H1 (cell line): ENCODE results near the gene KLHL26. TPM values are rescaled to one million over a fixed set of nuclear protein-coding genes. Genes with fewer than 3 reads are reported as not detected.
A peak's percentile ranks its signal among the peaks of the same experiment; 100 is the strongest.

Experiments used
- CTCF ChIA-PET: fragments of 300-600 bp; sonication (Branson Sonifier 250); formaldehyde crosslinking; loops from one replicate; lab custom pipeline; 2021; ENCODE audit not compliant: partially characterized antibody; lab: Charles Lee
- POLR2A ChIA-PET: fragments of 300-600 bp; sonication (Branson Sonifier 250); formaldehyde crosslinking; loops from one replicate; lab custom pipeline; 2021; ENCODE audit warnings: inconsistent platforms; ENCODE audit not compliant: partially characterized antibody; lab: Charles Lee
- DNase-seq, 2 experiments: peaks; one replicate each; pipeline versions ENCODE4 v3.0.0 to v3.0.0-alpha.2; 2010 to 2022; ENCODE audit warnings: low spot score in 2 of 2, low read depth in 1 of 2, mixed read lengths in 1 of 2
- FAIRE-seq: peaks from 2 replicates; lab custom pipeline; 2011; peaks lifted over from hg19 to GRCh38; lab: Jason Lieb, UNC
- H2AFZ ChIP-seq: 2 replicates; pipeline ENCODE4 v1.8.1; 2012; ENCODE audit warnings: low read length, inconsistent platforms
- H2AK5ac ChIP-seq: 2 replicates; pipeline ENCODE4 v1.6.1; 2013; ENCODE audit warnings: low read depth, low read length
- H2BK120ac ChIP-seq: replicated peaks from 2 replicates; pipeline ENCODE3; 2013; ENCODE audit warnings: low read depth, low read length, inconsistent platforms
- H2BK12ac ChIP-seq: 2 replicates; pipeline ENCODE4 v1.6.1; 2013; ENCODE audit warnings: low read depth, low read length
- H2BK15ac ChIP-seq: 2 replicates; pipeline ENCODE4 v1.6.1; 2013; ENCODE audit warnings: low read length
- H2BK20ac ChIP-seq: 2 replicates; pipeline ENCODE4 v1.6.1; 2013; ENCODE audit warnings: low read length
- H2BK5ac ChIP-seq: 2 replicates; pipeline ENCODE4 v1.6.1; 2013; ENCODE audit warnings: low read depth, low read length
- H3K14ac ChIP-seq: 2 replicates; pipeline ENCODE4 v1.6.1; 2013; ENCODE audit warnings: inconsistent platforms; ENCODE audit not compliant: insufficient read length
- H3K18ac ChIP-seq: 2 replicates; pipeline ENCODE4 v1.6.1; 2013; ENCODE audit warnings: low read length; ENCODE audit errors: extremely low read depth
- H3K23ac ChIP-seq: 2 replicates; pipeline ENCODE4 v1.6.1; 2013; ENCODE audit warnings: inconsistent platforms; ENCODE audit not compliant: insufficient read length
- H3K23me2 ChIP-seq: 2 replicates; pipeline ENCODE4 v1.6.1; 2013; ENCODE audit warnings: low read depth, low read length
- H3K27ac ChIP-seq: 2 replicates; pipeline ENCODE4 v1.6.1; 2011; ENCODE audit warnings: low read depth, low read length, inconsistent platforms
- H3K27me3 ChIP-seq, 4 experiments: replicated peaks in 1 of 4; 1 replicate in 1 of 4; 2 replicates in 3 of 4; pipeline versions ENCODE4 v1.6.1 to v1.8.1; 2011 to 2013; ENCODE audit warnings: low read length in 3 of 4, mild to moderate bottlenecking in 3 of 4, inconsistent platforms in 2 of 4, mixed read lengths in 2 of 4, moderate library complexity in 1 of 4; ENCODE audit not compliant: control insufficient read depth in 3 of 4, insufficient read depth in 3 of 4; ENCODE audit errors: extremely low read depth in 1 of 4
- H3K36me3 ChIP-seq, 4 experiments: 2 replicates each; pipeline versions ENCODE4 v1.6.1 to v1.8.1; 2011 to 2013; ENCODE audit warnings: mild to moderate bottlenecking in 4 of 4, low read length in 3 of 4, moderate library complexity in 2 of 4, control low read depth in 1 of 4, inconsistent platforms in 1 of 4; ENCODE audit not compliant: insufficient read depth in 4 of 4, control insufficient read depth in 2 of 4
- H3K4ac ChIP-seq: replicated peaks from 2 replicates; pipeline ENCODE3; 2013; ENCODE audit warnings: low read length, low read depth, mixed read lengths, inconsistent platforms; ENCODE audit not compliant: insufficient read length
- H3K4me1 ChIP-seq, 4 experiments: replicated peaks in 1 of 4; 1 replicate in 1 of 4; 2 replicates in 3 of 4; pipeline versions ENCODE4 v1.6.1 to v1.8.1; 2011 to 2013; ENCODE audit warnings: low read length in 3 of 4, inconsistent platforms in 2 of 4, mixed read lengths in 1 of 4; ENCODE audit not compliant: insufficient read depth in 4 of 4, control insufficient read depth in 3 of 4
- H3K4me2 ChIP-seq, 2 experiments: 2 replicates each; pipeline versions ENCODE4 v1.6.1 to v1.8.1; 2011 to 2013; ENCODE audit warnings: low read depth in 2 of 2, low read length in 2 of 2, control low read depth in 1 of 2, inconsistent platforms in 1 of 2, mild to moderate bottlenecking in 1 of 2; ENCODE audit not compliant: insufficient read depth in 1 of 2
- H3K4me3 ChIP-seq, 4 experiments: fragments of 200-600, 300-600 bp in 1 of 4; sonication (generic), shearing (Covaris generic), sonication (Bioruptor Twin) in 1 of 4; 2 replicates each; pipeline versions ENCODE4 v1.5.1 to v1.8.1; 2011 to 2016; ENCODE audit warnings: low read length in 4 of 4, low read depth in 3 of 4, control low read depth in 2 of 4, inconsistent platforms in 2 of 4, mild to moderate bottlenecking in 2 of 4, mixed read lengths in 1 of 4, moderate library complexity in 1 of 4; ENCODE audit not compliant: insufficient read depth in 2 of 4; ENCODE audit errors: extremely low read depth in 1 of 4
- H3K56ac ChIP-seq: replicated peaks from 2 replicates; pipeline ENCODE3; 2013; ENCODE audit warnings: low read depth, mild to moderate bottlenecking, mixed read lengths, low read length, inconsistent platforms; ENCODE audit not compliant: insufficient read length
- H3K79me1 ChIP-seq: 2 replicates; pipeline ENCODE4 v1.6.1; 2013; ENCODE audit warnings: low read depth, low read length, control low read depth
- H3K79me2 ChIP-seq, 2 experiments: 2 replicates each; pipeline versions ENCODE4 v1.6.1 to v1.8.1; 2012 to 2013; ENCODE audit warnings: low read length in 2 of 2, mild to moderate bottlenecking in 2 of 2, inconsistent platforms in 1 of 2; ENCODE audit not compliant: insufficient read depth in 2 of 2, control insufficient read depth in 1 of 2
- H3K9ac ChIP-seq, 4 experiments: replicated peaks in 1 of 4; 1 replicate in 1 of 4; 2 replicates in 3 of 4; pipeline versions ENCODE4 v1.6.1 to v1.8.1; 2011 to 2013; ENCODE audit warnings: low read depth in 3 of 4, low read length in 3 of 4, control low read depth in 2 of 4, mild to moderate bottlenecking in 2 of 4, moderate library complexity in 2 of 4, inconsistent platforms in 1 of 4; ENCODE audit errors: extremely low read depth in 1 of 4
- H3K9me3 ChIP-seq, 2 experiments: 2 replicates each; pipeline versions ENCODE4 v1.6.1 to v1.8.1; 2012 to 2013; ENCODE audit warnings: mild to moderate bottlenecking in 2 of 2, moderate library complexity in 2 of 2, control low read depth in 1 of 2, inconsistent platforms in 1 of 2, low read depth in 1 of 2, low read length in 1 of 2, mixed read lengths in 1 of 2; ENCODE audit not compliant: insufficient read depth in 2 of 2
- H4K20me1 ChIP-seq, 2 experiments: replicated peaks in 1 of 2; 2 replicates each; pipeline versions ENCODE3 to v1.8.1; 2011 to 2013; ENCODE audit warnings: inconsistent platforms in 2 of 2, low read length in 2 of 2, mild to moderate bottlenecking in 1 of 2; ENCODE audit not compliant: insufficient read depth in 2 of 2, control insufficient read depth in 1 of 2
- H4K5ac ChIP-seq: 2 replicates; pipeline ENCODE4 v1.6.1; 2013; ENCODE audit warnings: low read length, low read depth, mixed read lengths, inconsistent platforms; ENCODE audit not compliant: insufficient read length
- H4K8ac ChIP-seq: 2 replicates; pipeline ENCODE4 v1.8.0; 2013; ENCODE audit warnings: mild to moderate bottlenecking, moderate library complexity, low read length, inconsistent platforms; ENCODE audit not compliant: insufficient read depth; ENCODE audit errors: extremely low read depth
- H4K91ac ChIP-seq: replicated peaks from 2 replicates; pipeline ENCODE3; 2013; ENCODE audit warnings: low read length, mixed read lengths, inconsistent platforms; ENCODE audit not compliant: insufficient read length
- CBX8 ChIP-seq: fragments of 300-800, 300-1000 bp; sonication (generic); IDR thresholded peaks from 2 replicates; pipeline ENCODE4 v1.7.1; 2016; ENCODE audit warnings: low read depth, low read length, borderline replicate concordance
- EP300 ChIP-seq, 2 experiments: IDR thresholded peaks; 1 replicate in 1 of 2; 2 replicates in 1 of 2; pipeline ENCODE4 v1.6.1; 2011 to 2012; ENCODE audit warnings: low read depth in 2 of 2, low read length in 2 of 2, mild to moderate bottlenecking in 2 of 2, borderline replicate concordance in 1 of 2, inconsistent platforms in 1 of 2, moderate library complexity in 1 of 2
- JUND ChIP-seq: IDR thresholded peaks from 2 replicates; pipeline ENCODE4 v1.6.1; 2011; ENCODE audit warnings: mild to moderate bottlenecking, improper control_type of control experiment, low read length
- POLR2AphosphoS5 ChIP-seq: IDR thresholded peaks from 2 replicates; pipeline ENCODE4 v1.6.1; 2011; ENCODE audit warnings: low read depth, low read length
- RNF2 ChIP-seq: fragments of 200-900, 300-1000 bp; sonication (generic); IDR thresholded peaks from 2 replicates; pipeline ENCODE4 v1.7.1; 2016; ENCODE audit warnings: borderline replicate concordance, low read depth, mild to moderate bottlenecking, antibody characterized with exemption, low read length; ENCODE audit not compliant: poor library complexity, severe bottlenecking; ENCODE audit errors: missing control alignments
- RXRA ChIP-seq: IDR thresholded peaks from 2 replicates; pipeline ENCODE4 v1.6.1; 2011; ENCODE audit warnings: low read depth, mild to moderate bottlenecking, low read length, moderate library complexity; ENCODE audit not compliant: insufficient read depth
- SIN3A ChIP-seq, 2 experiments: IDR thresholded peaks in 1 of 2; conservative IDR thresholded peaks in 1 of 2; 2 replicates each; pipeline ENCODE4 v1.6.1; 2011 to 2012; ENCODE audit warnings: low read length in 2 of 2, improper control_type of control experiment in 1 of 2, low read depth in 1 of 2, mild to moderate bottlenecking in 1 of 2
- SIX5 ChIP-seq: IDR thresholded peaks from 2 replicates; pipeline ENCODE4 v1.6.1; 2011; ENCODE audit warnings: mild to moderate bottlenecking, low read depth, low read length
- SP1 ChIP-seq: IDR thresholded peaks from 2 replicates; pipeline ENCODE4 v1.6.1; 2011; ENCODE audit warnings: low read depth, low read length
- TCF12 ChIP-seq: IDR thresholded peaks from 2 replicates; pipeline ENCODE4 v1.6.1; 2011; ENCODE audit warnings: low read depth, mild to moderate bottlenecking, low read length
- WGBS, 2 experiments: shearing (Covaris generic) in 1 of 2; methylation state at CpG; one replicate each; pipeline versions ENCODE4 v1.1.6 to v1.1.7; 2013 to 2015; ENCODE audit warnings: low lambda C conversion rate in 2 of 2, mixed read lengths in 2 of 2, inconsistent platforms in 1 of 2, low coverage in 1 of 2, missing lambda C conversion rate in 1 of 2; ENCODE audit not compliant: insufficient replicate concordance in 2 of 2, insufficient coverage in 1 of 2, insufficient read length in 1 of 2; ENCODE audit errors: extremely low coverage in 1 of 2, missing lambda C conversion rate in 1 of 2; 5-methylcytosine and 5-hydroxymethylcytosine counted together
- polyA plus RNA-seq, 7 experiments: library from polyadenylated mRNA; depleted of rRNA in 3 of 7; stranded (reverse) in 5 of 7; unstranded in 2 of 7; fragments of >200 nt in 5 of 7; fragments of 200-250 nt in 2 of 7; gene quantifications; 1 replicate in 5 of 7; 2 replicates in 1 of 7; 4 replicates in 1 of 7; pipeline versions ENCODE4 v1.2.1 to v1.2.3, GENCODE V29; 2011 to 2013; ENCODE audit warnings: missing spikeins in 2 of 7, mixed read lengths in 2 of 7
- total RNA-seq: library from RNA; stranded (reverse); fragmentation: NEBNext Ultra II Directional; extraction: Animal tissue kit (Norgen Biotek cat#: 25700); gene quantifications from 2 replicates; pipeline ENCODE4 v1.2.1, GENCODE V29; 2021

The KLHL26 gene
- total and polyA plus RNA-seq, 2 of the 8 experiments (the other 6 are each of a cell fraction or from before 2014, with no cell fraction given): 2.2 to 8.8 TPM

DNA sequence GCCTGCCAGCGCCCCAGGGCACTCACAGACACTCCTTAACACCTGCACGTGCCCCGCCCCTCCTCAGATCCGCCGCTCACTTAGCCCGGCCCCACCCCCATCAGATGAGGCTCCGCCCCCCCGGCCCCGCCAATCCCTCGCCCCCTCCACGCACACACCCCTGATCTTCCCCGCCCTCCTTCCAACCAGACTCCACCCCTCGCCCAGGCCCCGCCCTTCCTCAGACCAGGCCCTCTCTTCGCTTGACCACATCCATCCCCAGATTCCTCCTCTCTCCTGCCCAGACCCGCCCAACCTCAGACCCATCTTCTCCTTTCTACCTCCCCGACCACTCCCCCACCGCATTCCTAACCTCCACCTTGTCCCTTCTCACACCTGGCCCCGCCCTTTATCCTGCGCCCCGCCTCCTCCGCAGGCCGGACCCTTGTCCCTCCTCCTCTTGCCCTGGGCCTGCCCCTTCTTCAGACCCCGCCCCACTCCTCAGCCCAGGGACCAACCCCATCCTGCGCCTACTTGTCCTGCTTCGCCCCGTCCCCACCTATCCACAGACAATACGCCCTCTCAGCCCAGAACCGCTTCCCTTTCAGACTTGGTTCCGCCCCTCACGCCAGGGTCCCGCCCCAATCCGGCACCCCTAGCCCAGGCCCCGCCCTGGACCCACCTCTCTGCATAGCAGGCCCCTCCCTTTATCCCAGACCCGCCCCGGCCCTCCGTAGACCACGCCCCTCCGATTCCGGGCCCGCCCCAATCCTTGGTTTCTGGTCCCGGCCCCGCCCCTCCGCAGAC lies 452 bp upstream of the KLHL26 start:
- peak overlapping the region; percentile 83; the same call in 1 of the 2 replicates for H2BK5ac ChIP-seq
- peak; percentile 94 to 100 for DNase-seq
- peaks cover 4 to 9% (median 4%) of the 10 kb centered on the region in 4 experiments; a peak in 5 of 7 replicates for H3K4me1 ChIP-seq
- no peak for FAIRE-seq
- H3K4me3 ChIP-seq: peak overlapping the region; percentile 42 to 100 (median 58)
- WGBS, 2 experiments: 3% methylated on average over 14 of the region's 44 CpGs; no CpG with 5 or more reads in 1 of the 2 experiments
- peaks cover 4% of the 10 kb centered on the region in 2 experiments for H3K79me2 ChIP-seq
- H3K18ac ChIP-seq: peak overlapping the region; percentile 87
- H3K36me3 ChIP-seq: no peaks in the 10 kb centered on the region
- peak overlapping the region; percentile 80; the same call in 1 of the 2 replicates for H2BK12ac ChIP-seq
- H3K4me2 ChIP-seq: peak overlapping the region; percentile 52 to 70
- H2BK120ac ChIP-seq: no peak overlapping the region
- peaks cover 8% of the 10 kb centered on the region; the same call in 1 of the 2 replicates for H3K23me2 ChIP-seq
- H4K20me1 ChIP-seq: peaks cover 0 to 6% of the 10 kb centered on the region in 2 experiments
- peak overlapping the region; percentile 95 for H4K8ac ChIP-seq
- no peaks in the 10 kb centered on the region for H3K9me3 ChIP-seq
- no peak overlapping the region for H3K14ac ChIP-seq
- no peak overlapping the region; a peak in 1 of 7 replicates for H3K9ac ChIP-seq
- no peak overlapping the region for H2AK5ac ChIP-seq
- peak overlapping the region; percentile 65; the same call in 1 of the 2 replicates for H3K27ac ChIP-seq
- H3K79me1 ChIP-seq: peaks cover 7% of the 10 kb centered on the region
- no peak overlapping the region for H3K23ac ChIP-seq
- 0 out of 2 replicates have a peak overlapping the region, but pooled peaks have one; percentile 88 for H2BK15ac ChIP-seq
- ChIA-PET POLR2A (interaction anchor here (1.1 to 1.3 kb wide), 2 partner anchors 29 to 35 kb away, joined by 3 read pairs; no protein-coding TSS in a partner anchor), CTCF (no interaction called here)
- peaks cover 0 to 11% (median 5%) of the 10 kb centered on the region in 4 experiments; a peak in 4 of 7 replicates for H3K27me3 ChIP-seq
- no peak overlapping the region for H3K4ac ChIP-seq
- no peak overlapping the region for H4K91ac ChIP-seq
- H4K5ac ChIP-seq: no peak overlapping the region
- no peak overlapping the region for H3K56ac ChIP-seq
- no peak overlapping the region for H2BK20ac ChIP-seq
- 0 out of 2 replicates have a peak overlapping the region, but pooled peaks have one; percentile 36 for H2AFZ ChIP-seq
- TF ChIP-seq JUND (no peak), TCF12 (no peak), SIN3A (conservative IDR thresholded peaks at IDR 0.05 in 1 of 2, IDR thresholded peaks at IDR 0.05 in 1 of 2; ENCODE audit: low read depth in 1 of 2, low read length in 2 of 2) (no peak), SP1 (peak; percentile 9; the same call in 1 of the 2 replicates), SIX5 (no peak), CBX8 (no peak), RXRA (no peak), EP300 (IDR thresholded peaks at IDR 0.05; ENCODE audit: borderline replicate concordance in 1 of 2, low read depth in 2 of 2, low read length in 2 of 2) (no peak), RNF2 (no peak), POLR2AphosphoS5 (no peak)
